SH-SY5Y (cell line): ENCODE measurements around the gene RBM19.

Experiments
- GATA2 ChIP-seq: IDR thresholded peaks from 2 replicates; pipeline ENCODE4 v1.6.1; 2011; ENCODE audit warnings: mild to moderate bottlenecking, low read depth, low read length
- GATA3 ChIP-seq: IDR thresholded peaks from 2 replicates; pipeline ENCODE4 v1.6.1; 2011; ENCODE audit warnings: low read depth, mild to moderate bottlenecking, low read length, moderate library complexity

DNA sequence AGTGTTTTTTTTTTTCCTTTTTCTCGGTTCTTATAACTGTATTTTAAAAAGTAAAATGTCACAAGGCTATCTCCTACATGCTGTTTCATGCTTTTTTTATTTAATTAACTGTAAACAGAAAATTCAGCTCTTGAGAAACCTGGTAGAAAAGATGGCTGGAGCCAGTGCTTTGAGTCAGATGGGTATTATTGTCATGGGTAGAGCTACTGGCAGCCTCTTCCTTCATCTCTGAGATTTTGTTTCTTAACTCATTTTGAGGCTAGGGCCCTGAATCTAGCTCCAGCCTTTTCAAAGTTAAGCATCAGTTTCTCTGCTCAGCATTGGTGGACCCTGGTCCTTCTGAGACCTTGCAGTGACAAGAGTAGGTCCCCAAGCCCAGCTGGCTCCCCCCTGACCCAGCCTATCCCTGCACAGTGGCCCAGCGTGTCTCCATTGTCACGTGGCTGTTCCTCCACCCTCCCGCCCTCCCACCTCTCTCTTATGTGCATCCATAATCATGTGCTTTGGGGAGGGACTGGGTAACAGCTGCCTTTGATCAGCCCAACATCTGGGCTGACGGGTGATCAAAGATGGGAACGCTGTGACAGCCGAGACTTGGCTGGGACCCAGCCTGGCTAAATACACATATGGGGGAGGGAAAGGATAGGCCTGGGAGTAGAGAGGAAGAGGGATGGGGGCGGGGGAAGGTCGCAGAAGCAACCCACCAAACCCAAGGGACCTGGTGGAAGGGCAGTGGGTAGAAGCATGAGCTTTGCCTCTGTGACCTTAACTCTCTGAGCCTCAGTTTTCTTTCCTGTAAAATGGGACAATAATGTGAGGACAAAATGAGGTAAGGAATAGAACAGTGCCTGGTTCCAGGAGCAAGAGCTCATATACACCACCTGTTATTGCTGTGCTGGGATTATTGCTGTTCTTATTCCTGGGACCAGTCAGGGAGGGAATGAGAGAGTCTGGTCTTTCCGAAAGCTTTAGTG, 24.4 kb upstream of the RBM19 start:
- TF ChIP-seq GATA2 (no peak), GATA3 (no peak)
